OCI-LY3 (cell line): ENCODE measurements around the gene KCNIP1.

ENCODE experiments used
- EZH2phosphoT487 ChIP-seq: fragments of 200-600 bp; shearing (Covaris generic); IDR thresholded peaks from 2 replicates; pipeline ENCODE4 v1.6.1; 2018; ENCODE audit warnings: antibody characterized with exemption, mixed run types, low read depth
- TF ChIP-seq, protein P1 (sequence below): fragments of 200-600, 300-600 bp; sonication (generic); IDR thresholded peaks from 2 replicates; pipeline ENCODE4 v1.5.1; 2014; ENCODE audit warnings: antibody characterized with exemption, low read length, low read depth

DNA sequence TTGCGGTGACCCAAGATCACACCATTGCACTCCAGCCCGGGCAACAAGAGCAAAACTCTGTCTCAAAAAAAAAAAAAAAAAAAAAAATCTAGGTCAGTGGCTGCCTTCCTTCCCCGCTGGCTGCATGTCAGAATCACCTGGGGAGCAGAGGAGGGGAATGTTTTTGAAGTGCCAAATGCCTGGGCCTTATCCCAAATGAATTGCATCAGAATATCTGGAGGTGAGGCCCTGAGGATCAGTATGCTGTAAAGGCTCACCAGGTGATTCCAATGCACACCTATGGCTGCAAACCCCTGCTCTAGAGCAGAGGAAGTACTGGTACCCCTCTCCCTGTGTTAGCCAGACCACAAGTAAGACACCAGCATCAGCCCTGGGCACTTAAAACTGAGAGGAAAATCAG is 235.0 kb downstream of the KCNIP1 start:
- TF ChIP-seq, protein P1, sequence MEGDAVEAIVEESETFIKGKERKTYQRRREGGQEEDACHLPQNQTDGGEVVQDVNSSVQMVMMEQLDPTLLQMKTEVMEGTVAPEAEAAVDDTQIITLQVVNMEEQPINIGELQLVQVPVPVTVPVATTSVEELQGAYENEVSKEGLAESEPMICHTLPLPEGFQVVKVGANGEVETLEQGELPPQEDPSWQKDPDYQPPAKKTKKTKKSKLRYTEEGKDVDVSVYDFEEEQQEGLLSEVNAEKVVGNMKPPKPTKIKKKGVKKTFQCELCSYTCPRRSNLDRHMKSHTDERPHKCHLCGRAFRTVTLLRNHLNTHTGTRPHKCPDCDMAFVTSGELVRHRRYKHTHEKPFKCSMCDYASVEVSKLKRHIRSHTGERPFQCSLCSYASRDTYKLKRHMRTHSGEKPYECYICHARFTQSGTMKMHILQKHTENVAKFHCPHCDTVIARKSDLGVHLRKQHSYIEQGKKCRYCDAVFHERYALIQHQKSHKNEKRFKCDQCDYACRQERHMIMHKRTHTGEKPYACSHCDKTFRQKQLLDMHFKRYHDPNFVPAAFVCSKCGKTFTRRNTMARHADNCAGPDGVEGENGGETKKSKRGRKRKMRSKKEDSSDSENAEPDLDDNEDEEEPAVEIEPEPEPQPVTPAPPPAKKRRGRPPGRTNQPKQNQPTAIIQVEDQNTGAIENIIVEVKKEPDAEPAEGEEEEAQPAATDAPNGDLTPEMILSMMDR, result no peak
- no peak for TF ChIP-seq EZH2phosphoT487
